ENCODE data around the gene EDIL3.
A peak's percentile ranks its signal among the peaks of the same experiment; 100 is the strongest.

EDIL3 gene, protein sequence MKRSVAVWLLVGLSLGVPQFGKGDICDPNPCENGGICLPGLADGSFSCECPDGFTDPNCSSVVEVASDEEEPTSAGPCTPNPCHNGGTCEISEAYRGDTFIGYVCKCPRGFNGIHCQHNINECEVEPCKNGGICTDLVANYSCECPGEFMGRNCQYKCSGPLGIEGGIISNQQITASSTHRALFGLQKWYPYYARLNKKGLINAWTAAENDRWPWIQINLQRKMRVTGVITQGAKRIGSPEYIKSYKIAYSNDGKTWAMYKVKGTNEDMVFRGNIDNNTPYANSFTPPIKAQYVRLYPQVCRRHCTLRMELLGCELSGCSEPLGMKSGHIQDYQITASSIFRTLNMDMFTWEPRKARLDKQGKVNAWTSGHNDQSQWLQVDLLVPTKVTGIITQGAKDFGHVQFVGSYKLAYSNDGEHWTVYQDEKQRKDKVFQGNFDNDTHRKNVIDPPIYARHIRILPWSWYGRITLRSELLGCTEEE

DNA sequence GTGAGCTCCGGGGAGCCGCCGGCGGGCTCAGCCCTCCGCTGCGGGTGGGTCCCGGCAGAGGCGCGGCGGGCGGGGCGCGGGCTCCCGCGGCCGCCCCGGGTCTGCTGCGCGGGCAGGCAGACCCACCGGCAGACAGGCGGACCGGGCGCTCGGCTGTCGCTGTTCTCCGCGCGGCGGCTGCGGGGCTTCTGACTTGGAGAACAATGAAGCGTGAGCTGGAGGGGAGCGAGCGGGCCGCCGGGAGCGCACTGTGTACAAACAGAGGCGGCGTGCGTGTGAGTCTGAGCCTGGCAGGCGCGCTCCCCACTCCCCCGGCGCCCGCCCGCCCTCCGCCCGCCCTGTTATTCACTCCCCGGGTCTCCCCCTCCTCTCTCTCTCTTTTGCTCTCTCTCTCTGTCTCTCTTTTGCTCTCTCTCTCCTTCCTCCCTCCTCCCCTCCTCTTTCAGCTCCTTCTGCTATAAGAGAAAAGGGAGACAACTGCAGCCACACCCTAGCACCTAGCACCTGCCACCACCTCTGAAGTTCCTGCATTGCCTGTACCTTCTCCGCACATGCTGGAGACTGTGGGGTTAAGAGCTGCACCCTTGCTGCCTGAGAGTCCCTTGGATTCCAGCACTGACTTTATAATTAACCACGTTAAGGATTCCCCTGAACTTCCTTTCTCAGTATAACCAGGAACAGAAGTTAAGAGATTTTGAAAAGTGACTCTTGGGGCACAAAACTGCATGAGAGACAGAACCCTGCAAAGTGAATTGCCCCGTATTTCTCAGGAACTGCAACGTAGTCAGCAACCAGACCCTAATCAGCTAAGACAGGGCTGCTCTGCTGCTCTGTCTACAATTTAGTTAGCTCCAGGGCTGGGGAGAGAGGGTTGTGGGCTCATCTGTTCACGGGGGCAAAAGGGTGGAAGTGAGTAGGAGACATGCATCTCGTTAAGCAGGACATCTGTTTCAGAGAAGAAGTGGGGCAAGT lies at the start of gene EDIL3:
TSS of gene EDIL3 (minus strand) at position 277 of the 972 bp plus-strand sequence. CDS start 506 bp downstream, outside the sequence.
- peak in 1 of 3 donors; percentile 12 for DNase-seq

GRCh38 chr5:84433461-84433860 lies 48.8 kb upstream of the EDIL3 start:
- DNase-seq, result no peak

DNA sequence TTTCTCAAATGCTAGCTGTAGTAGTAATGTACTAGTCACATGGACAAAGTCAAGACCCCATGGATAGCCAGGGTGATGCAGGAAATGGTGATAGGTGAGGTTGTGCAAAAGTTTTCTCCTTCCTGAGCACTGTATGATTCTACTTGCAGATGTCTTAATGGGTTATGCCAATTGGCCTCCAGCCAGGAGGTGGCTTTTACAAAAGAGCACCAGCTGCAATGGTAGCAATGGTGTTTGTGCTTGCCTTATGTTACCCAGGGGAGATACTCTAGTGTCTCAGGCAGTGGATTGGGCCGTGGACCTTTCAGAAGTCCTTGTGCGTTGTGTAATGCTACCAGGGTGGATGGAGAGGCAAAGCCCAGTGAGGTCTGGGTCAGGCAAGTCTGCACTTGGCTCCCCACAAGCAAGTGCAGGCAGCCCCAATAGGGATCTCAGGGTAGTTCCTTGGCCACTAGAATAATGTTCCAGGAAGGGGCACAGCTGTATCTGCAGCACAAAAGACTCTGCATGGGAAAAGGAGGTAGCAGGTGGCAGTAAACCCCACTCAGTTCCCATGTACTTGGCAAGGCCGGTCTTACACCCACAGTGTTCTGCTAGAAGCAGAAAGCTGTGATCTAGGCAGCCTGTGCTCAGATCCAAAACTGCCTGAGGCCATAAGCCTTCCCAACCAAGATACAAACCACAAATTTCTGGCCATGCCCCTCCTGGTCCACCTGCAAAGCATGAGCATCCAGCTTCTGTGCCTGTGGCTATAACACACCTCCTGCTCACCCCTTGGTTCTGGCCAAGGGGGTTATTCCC lies 46.4 kb upstream of the EDIL3 start:
- no peak for DNase-seq

DNA sequence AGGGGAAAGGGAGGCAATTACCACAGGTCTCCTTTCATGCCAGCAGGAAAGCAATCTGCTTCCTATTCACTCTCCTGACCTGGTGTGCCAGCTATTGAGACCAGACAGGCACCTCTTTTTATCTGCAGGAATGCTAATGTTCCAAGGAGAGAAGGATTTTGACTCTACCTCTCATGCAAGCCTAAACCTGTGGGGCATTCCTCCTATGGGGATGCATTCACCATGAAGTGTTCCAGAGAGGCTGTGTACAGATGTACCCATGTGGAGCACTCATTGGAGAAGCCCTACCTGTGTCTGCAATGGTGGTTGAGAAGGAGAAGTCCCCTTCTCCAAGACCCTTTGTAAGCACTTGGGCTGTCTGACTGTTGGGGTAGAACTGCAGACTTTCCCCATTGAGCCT lies 45.4 kb upstream of the EDIL3 start:
- DNase-seq, result no peak

- no peak for DNase-seq
Measured at GRCh38 chr5:84425365-84425881, 40.7 kb upstream of the EDIL3 start.

- DNase-seq, result no peak
Measured at GRCh38 chr5:84419742-84420141, 35.1 kb upstream of the EDIL3 start.

- DNase-seq, result no peak
Measured at GRCh38 chr5:84411832-84412605, 27.3 kb upstream of the EDIL3 start.

GRCh38 chr5:84406111-84406510 lies 21.4 kb upstream of the EDIL3 start:
- no peak for DNase-seq

DNA sequence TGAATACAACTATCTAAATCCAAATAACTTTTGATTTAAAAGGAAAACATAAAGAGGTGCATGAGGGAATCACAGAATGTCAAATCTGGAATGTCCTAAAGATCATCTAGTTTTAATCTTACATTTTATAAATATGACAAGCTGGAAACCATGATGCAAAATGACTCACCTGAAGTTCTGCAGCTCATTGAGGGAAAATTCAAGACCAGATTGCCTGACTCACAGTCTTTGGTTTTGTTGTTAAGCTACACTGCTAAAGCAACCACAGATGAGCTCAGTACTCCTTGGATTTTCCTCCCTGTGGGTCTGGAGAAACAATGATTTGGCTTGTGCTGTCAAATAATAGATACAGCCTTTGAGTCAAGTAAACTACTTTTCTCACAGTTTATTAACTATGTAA lies 19.1 kb upstream of the EDIL3 start:
- peak in 2 of 3 donors; percentile 5 to 20 for DNase-seq

- DNase-seq, result no peak
Measured at GRCh38 chr5:84397385-84397784, 12.7 kb upstream of the EDIL3 start.

DNA sequence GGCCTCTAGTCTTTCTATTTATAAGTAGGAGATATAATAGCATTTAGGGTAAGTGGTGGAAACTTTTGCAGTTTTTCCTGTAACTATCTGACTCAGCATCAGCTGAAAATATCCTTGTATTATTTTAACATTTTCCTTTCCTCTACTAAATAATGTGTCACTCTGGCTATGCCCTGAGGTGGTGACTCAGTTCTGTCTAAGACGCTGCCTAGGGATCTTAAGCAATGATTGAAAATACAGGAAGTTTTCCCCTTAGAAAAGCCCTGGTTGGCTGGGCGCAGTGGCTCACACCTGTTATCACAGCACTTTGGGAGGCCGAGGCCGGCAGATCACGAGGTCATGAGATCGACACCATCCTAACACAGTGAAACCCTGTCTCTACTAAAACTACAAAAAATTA lies 9.3 kb upstream of the EDIL3 start:
- peak; percentile 33 to 49 (median 35) for DNase-seq

- DNase-seq, result no peak
Measured at GRCh38 chr5:84392836-84393235, 8.2 kb upstream of the EDIL3 start.

GRCh38 chr5:84385705-84386104 lies 1.0 kb upstream of the EDIL3 start:
- DNase-seq, result no peak

- peak in 1 of 3 donors; percentile 37 for DNase-seq
Measured at GRCh38 chr5:84383816-84384603, 670 bp downstream of the EDIL3 start.

- DNase-seq, result no peak
Measured at GRCh38 chr5:84383296-84383815, 1.3 kb downstream of the EDIL3 start.

- peak in 2 of 3 donors; percentile 24 to 45 for DNase-seq
Measured at GRCh38 chr5:84382363-84383295, 2.1 kb downstream of the EDIL3 start.

- DNase-seq, result no peak
Measured at GRCh38 chr5:84381502-84382362, 2.9 kb downstream of the EDIL3 start.

DNA sequence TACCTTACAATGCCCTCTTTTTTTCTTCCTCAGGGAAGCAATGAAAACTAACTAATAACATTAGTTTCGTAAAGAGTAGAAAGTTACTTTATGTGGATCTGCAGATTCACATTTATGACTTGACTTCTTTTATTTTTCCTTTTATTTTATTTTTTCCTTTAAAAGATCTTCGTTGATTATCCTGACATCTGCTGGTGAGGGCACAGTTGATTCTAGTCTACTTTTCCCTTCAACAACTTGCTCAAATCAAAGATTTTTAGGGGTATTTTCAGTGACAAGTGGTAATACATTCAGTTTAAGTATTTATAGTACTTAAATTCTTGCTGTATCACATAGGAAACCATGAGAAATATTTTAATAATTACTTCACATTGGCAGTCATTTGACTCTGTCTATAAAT lies 4.9 kb downstream of the EDIL3 start:
- DNase-seq, result no peak
